OCI-LY1 (cell line): ENCODE data around the gene XPO6.

Experiments used
- H2AFZ ChIP-seq: fragments of 200-600 bp; sonication (generic), shearing (Covaris generic); 2 replicates; pipeline ENCODE4 v1.6.0; 2014; ENCODE audit warnings: antibody characterized with exemption, mild to moderate bottlenecking, low read length
- H3F3A ChIP-seq: fragments of 200-600 bp; sonication (generic), shearing (Covaris generic); 2 replicates; pipeline ENCODE4 v1.6.0; 2014; ENCODE audit warnings: mild to moderate bottlenecking, antibody characterized with exemption, low read length, moderate library complexity; ENCODE audit not compliant: insufficient read depth
- H3K27ac ChIP-seq: fragments of 200-600 bp; sonication (generic); 2 replicates; pipeline ENCODE4 v1.5.1; 2014; ENCODE audit warnings: low read length, mixed run types, mild to moderate bottlenecking, low read depth; ENCODE audit not compliant: poor library complexity, severe bottlenecking
- H3K27me3 ChIP-seq: fragments of 200-600 bp; sonication (generic); 2 replicates; pipeline ENCODE4 v1.6.0; 2014; ENCODE audit warnings: antibody characterized with exemption, mild to moderate bottlenecking, low read length, moderate library complexity; ENCODE audit not compliant: insufficient read depth
- H3K36me3 ChIP-seq: fragments of 200-600 bp; sonication (generic); 2 replicates; pipeline ENCODE4 v1.6.1; 2014; ENCODE audit warnings: mild to moderate bottlenecking, antibody characterized with exemption, low read length, moderate library complexity, mixed read lengths; ENCODE audit not compliant: insufficient read depth
- H3K4me1 ChIP-seq: fragments of 200-600 bp; sonication (generic); 2 replicates; pipeline ENCODE4 v1.5.1; 2014; ENCODE audit warnings: mild to moderate bottlenecking, low read length, moderate library complexity; ENCODE audit not compliant: insufficient read depth, severe bottlenecking
- H3K4me2 ChIP-seq: fragments of 200-600 bp; sonication (generic), shearing (Covaris generic); 2 replicates; pipeline ENCODE4 v1.6.1; 2014; ENCODE audit warnings: low read length
- H3K4me3 ChIP-seq: fragments of 200-600 bp; sonication (generic); 2 replicates; pipeline ENCODE4 v1.5.1; 2014; ENCODE audit warnings: low read length, low read depth, mild to moderate bottlenecking, mixed read lengths; ENCODE audit not compliant: poor library complexity, severe bottlenecking
- H3K79me2 ChIP-seq: fragments of 200-600 bp; shearing (Covaris generic); 2 replicates; pipeline ENCODE4 v1.6.1; 2016; ENCODE audit warnings: mixed run types, low read length, mixed read lengths; ENCODE audit not compliant: insufficient read depth
- H3K9ac ChIP-seq: fragments of 200-600 bp; sonication (generic), shearing (Covaris generic); 2 replicates; pipeline ENCODE4 v1.6.1; 2014; ENCODE audit warnings: mild to moderate bottlenecking, low read length, mixed read lengths
- H3K9me2 ChIP-seq: fragments of 200-600 bp; sonication (generic), shearing (Covaris generic); 2 replicates; pipeline ENCODE4 v1.6.1; 2014; ENCODE audit warnings: low read depth, mild to moderate bottlenecking, low read length, mixed read lengths
- H3K9me3 ChIP-seq: fragments of 200-600 bp; shearing (Covaris generic); 2 replicates; pipeline ENCODE4 v1.6.1; 2014; ENCODE audit warnings: low read length, mixed read lengths
- H4K20me1 ChIP-seq: fragments of 200-600 bp; sonication (generic), shearing (Covaris generic); 2 replicates; pipeline ENCODE4 v1.6.0; 2016; ENCODE audit warnings: mild to moderate bottlenecking, low read length; ENCODE audit not compliant: insufficient read depth
- EZH2 ChIP-seq: fragments of 200-600 bp; sonication (generic), shearing (Covaris generic); IDR thresholded peaks from 2 replicates; pipeline ENCODE4 v1.8.0; 2017; ENCODE audit warnings: borderline replicate concordance, mixed run types, mild to moderate bottlenecking, antibody characterized with exemption, low read length, moderate library complexity, mixed read lengths
- TF ChIP-seq, protein P1 (sequence below): fragments of 200-600 bp; sonication (generic), shearing (Covaris generic); IDR thresholded peaks from 2 replicates; pipeline ENCODE4 v1.5.1; 2017; ENCODE audit warnings: mild to moderate bottlenecking, antibody characterized with exemption, low read length, moderate library complexity, mixed read lengths

Gene XPO6

DNA sequence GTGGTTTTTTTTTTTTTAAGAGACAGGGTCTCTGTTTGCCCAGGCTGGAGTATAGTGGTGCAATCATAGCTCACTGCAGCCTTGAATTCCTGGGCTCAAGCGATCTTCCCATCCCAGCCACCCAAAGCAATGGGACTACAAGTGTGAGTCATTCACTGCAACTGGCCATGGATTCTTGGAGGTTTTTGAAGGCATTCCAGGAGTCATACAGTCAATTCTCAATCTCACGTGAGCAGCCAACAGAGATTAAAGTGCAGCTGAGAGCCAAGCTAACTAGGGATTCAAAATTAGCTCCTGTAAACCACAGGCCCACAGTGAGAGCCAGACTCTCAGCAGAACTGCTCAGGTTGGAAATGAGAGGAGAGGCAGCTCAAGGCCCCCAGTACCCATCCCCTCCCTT is 30.2 kb downstream of the XPO6 start:
- TF ChIP-seq, protein P1, sequence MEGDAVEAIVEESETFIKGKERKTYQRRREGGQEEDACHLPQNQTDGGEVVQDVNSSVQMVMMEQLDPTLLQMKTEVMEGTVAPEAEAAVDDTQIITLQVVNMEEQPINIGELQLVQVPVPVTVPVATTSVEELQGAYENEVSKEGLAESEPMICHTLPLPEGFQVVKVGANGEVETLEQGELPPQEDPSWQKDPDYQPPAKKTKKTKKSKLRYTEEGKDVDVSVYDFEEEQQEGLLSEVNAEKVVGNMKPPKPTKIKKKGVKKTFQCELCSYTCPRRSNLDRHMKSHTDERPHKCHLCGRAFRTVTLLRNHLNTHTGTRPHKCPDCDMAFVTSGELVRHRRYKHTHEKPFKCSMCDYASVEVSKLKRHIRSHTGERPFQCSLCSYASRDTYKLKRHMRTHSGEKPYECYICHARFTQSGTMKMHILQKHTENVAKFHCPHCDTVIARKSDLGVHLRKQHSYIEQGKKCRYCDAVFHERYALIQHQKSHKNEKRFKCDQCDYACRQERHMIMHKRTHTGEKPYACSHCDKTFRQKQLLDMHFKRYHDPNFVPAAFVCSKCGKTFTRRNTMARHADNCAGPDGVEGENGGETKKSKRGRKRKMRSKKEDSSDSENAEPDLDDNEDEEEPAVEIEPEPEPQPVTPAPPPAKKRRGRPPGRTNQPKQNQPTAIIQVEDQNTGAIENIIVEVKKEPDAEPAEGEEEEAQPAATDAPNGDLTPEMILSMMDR, result no peak
- no peak for TF ChIP-seq EZH2
- H3K27me3 ChIP-seq, result no peaks in the 10 kb centered on the region
- peaks cover 21% of the 10 kb centered on the region for H3K4me1 ChIP-seq
- no peak overlapping the region for H3K27ac ChIP-seq
- H3F3A ChIP-seq, result no peaks in the 10 kb centered on the region
- no peak overlapping the region for H2AFZ ChIP-seq
- H3K9me3 ChIP-seq, result peaks cover 4% of the 10 kb centered on the region; the same call in 1 of the 2 replicates
- peaks cover 64% of the 10 kb centered on the region for H3K36me3 ChIP-seq
- no peaks in the 10 kb centered on the region for H4K20me1 ChIP-seq
- no peak overlapping the region for H3K4me2 ChIP-seq
- H3K79me2 ChIP-seq, result peaks cover 72% of the 10 kb centered on the region
- H3K9ac ChIP-seq, result no peak overlapping the region
- no peaks in the 10 kb centered on the region for H3K9me2 ChIP-seq
- no peak overlapping the region for H3K4me3 ChIP-seq

DNA sequence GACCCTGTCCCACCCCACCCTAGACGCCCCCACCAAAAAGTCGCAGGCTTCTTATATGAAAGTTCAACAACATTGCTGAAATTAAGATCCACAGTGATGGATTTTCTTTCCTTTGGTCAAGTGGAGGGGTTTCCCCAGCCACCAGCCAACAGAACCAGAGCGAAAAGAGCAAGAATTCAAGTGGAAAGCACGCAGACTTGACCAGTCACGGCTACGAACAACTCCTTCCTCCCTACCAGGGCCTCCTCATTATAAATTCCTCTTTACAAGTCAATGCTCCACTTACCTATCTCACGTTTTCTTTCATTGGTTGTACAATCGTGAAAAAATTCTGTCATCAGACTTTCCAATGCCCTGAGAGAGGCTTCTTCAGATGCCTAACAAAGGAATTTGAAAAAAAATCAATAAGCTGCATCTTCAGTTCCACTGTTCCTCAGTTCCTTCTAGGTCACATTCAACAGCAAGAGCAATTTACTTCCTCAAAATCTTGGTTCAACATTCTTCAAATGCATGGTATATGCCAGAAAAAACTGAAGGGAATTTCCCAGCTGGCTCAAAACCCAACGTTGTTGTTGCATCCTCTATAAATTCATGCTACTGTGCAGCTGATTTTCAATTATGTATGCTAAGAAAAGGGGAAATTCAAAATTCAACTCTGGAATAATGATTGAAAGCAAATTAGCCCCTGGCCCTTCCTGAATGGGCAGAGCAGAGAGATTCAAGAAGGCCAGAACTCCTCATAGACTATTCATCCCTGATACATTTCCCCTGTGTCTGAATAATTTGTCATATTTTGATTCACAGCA is 30.9 kb downstream of the XPO6 start:
- Histone ChIP-seq H3K27ac (no peak overlapping the region), H3K36me3 (peaks cover 64% of the 10 kb centered on the region), H3K4me2 (no peak overlapping the region), H3K4me3 (no peak overlapping the region), H3K79me2 (peaks cover 66% of the 10 kb centered on the region), H3K9me2 (no peaks in the 10 kb centered on the region), H4K20me1 (no peaks in the 10 kb centered on the region), H3K9ac (no peak overlapping the region), H3K4me1 (peaks cover 21% of the 10 kb centered on the region), H3K27me3 (no peaks in the 10 kb centered on the region), H2AFZ (no peak overlapping the region), H3F3A (no peaks in the 10 kb centered on the region; the same call in 1 of the 2 replicates), H3K9me3 (peaks cover 4% of the 10 kb centered on the region; the same call in 1 of the 2 replicates)
- TF ChIP-seq, protein P1, result no peak
- no peak for TF ChIP-seq EZH2

DNA sequence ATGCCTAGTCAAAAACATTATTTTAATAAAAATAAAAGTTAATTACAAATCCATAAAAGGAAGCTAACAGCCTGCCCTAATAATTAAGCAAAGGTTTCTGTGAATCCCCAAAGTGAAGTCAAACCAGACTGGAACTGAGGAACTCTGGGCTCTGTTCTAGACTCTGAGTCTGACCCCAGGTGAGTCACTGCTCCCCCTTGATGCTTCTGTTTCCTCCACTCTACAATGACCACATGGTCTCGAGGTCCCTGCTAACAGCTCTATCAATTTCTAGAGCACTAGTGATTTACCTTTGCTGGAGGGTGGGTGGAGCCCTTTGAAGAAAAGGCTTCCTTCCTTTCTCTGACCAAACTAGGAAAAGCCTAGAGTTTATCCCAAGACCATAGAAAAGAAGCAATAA is 32.4 kb downstream of the XPO6 start:
- H3K4me2 ChIP-seq, result no peak overlapping the region
- no peaks in the 10 kb centered on the region for H3K27me3 ChIP-seq
- H3K79me2 ChIP-seq, result peaks cover 55% of the 10 kb centered on the region
- no peaks in the 10 kb centered on the region for H3K9me2 ChIP-seq
- H3K9ac ChIP-seq, result no peak overlapping the region
- no peak overlapping the region for H3K27ac ChIP-seq
- no peak for TF ChIP-seq EZH2
- TF ChIP-seq, protein P1, result no peak
- H3K4me1 ChIP-seq, result peaks cover 21% of the 10 kb centered on the region
- no peaks in the 10 kb centered on the region for H3K9me3 ChIP-seq
- no peaks in the 10 kb centered on the region for H4K20me1 ChIP-seq
- no peak overlapping the region for H2AFZ ChIP-seq
- peaks cover 2% of the 10 kb centered on the region; the same call in 1 of the 2 replicates for H3F3A ChIP-seq
- H3K4me3 ChIP-seq, result no peak overlapping the region
- H3K36me3 ChIP-seq, result peaks cover 67% of the 10 kb centered on the region
